K562 (cell line): Measurements from ENCODE around the gene ZBTB2. TPM values are rescaled to one million over a fixed set of nuclear protein-coding genes. Genes with fewer than 3 reads are reported as not detected.

Source experiments
- ATAC-seq: fragments of 200-7000 bp; cut with Tn5 transposase; 3 replicates; pipeline ENCODE4 v1.9.1; 2020; ENCODE audit warnings: moderate library complexity
- BruUV-seq: library from RNA; stranded (reverse); fragments of 400-500 nt; replicated peaks from 2 replicates; lab custom pipeline; 2021; lab: Mats Ljungman, UMichigan
- CTCF ChIA-PET: fragments of 300-600 bp; formaldehyde crosslinking; extraction: SDS; loops from one replicate; lab custom pipeline; 2021; ENCODE audit warnings: low intra/inter-chr PET ratio; lab: Yijun Ruan, JAX
- POLR2A ChIA-PET: fragments of 300-600, 350-650 bp; sonication (Branson Sonifier 250); formaldehyde crosslinking; extraction: SDS; loops from one replicate; lab custom pipeline; 2021; ENCODE audit warnings: antibody characterized with exemption, inconsistent platforms; lab: Yijun Ruan, JAX
- DNase-seq, 4 experiments: peaks; one replicate each; pipeline versions ENCODE4 v3.0.0 to v3.0.0-alpha.2; 2011 to 2018; ENCODE audit warnings: low spot score in 3 of 4, mixed read lengths in 3 of 4; ENCODE audit errors: extremely low read depth in 1 of 4
- FAIRE-seq: peaks from 2 replicates; lab custom pipeline; 2011; peaks lifted over from hg19 to GRCh38; lab: Jason Lieb, UNC
- H2AFZ ChIP-seq: 2 replicates; pipeline ENCODE4 v1.6.0; 2011; ENCODE audit warnings: low read depth, low read length, control low read depth, inconsistent platforms
- H3K27ac ChIP-seq: fragments of 200-600 bp; 3 replicates; pipeline ENCODE4 v1.8.0; 2011; ENCODE audit warnings: low read depth, mild to moderate bottlenecking, control low read depth, inconsistent platforms, low read length, moderate library complexity, mixed read lengths; ENCODE audit errors: extremely low read depth
- H3K27me3 ChIP-seq, 2 experiments: fragments of 300-600 bp in 1 of 2; 2 replicates in 1 of 2; 3 replicates in 1 of 2; pipeline versions ENCODE4 v1.6.0 to v1.8.0; 2011; ENCODE audit warnings: inconsistent platforms in 2 of 2, low read length in 2 of 2, mild to moderate bottlenecking in 1 of 2, mixed read lengths in 1 of 2, moderate library complexity in 1 of 2; ENCODE audit not compliant: control insufficient read depth in 2 of 2, insufficient read depth in 2 of 2
- H3K36me3 ChIP-seq: fragments of 300-600 bp; 3 replicates; pipeline ENCODE4 v1.8.0; 2011; ENCODE audit warnings: mild to moderate bottlenecking, low read length, inconsistent platforms; ENCODE audit not compliant: control insufficient read depth, insufficient read depth
- H3K4me1 ChIP-seq, 2 experiments: fragments of 200-600 bp in 1 of 2; replicated peaks in 1 of 2; 2 replicates in 1 of 2; 3 replicates in 1 of 2; pipeline versions ENCODE4 v1.5.1 to v1.8.0; 2011; ENCODE audit warnings: inconsistent platforms in 2 of 2, low read length in 2 of 2, mild to moderate bottlenecking in 1 of 2, mixed read lengths in 1 of 2, moderate library complexity in 1 of 2; ENCODE audit not compliant: control insufficient read depth in 2 of 2, insufficient read depth in 2 of 2
- H3K4me2 ChIP-seq: 2 replicates; pipeline ENCODE4 v1.6.1; 2011; ENCODE audit warnings: low read length, control low read depth, inconsistent platforms, mixed read lengths; ENCODE audit not compliant: insufficient read depth
- H3K4me3 ChIP-seq: fragments of 200-600 bp; sonication (generic), shearing (Covaris generic); 2 replicates; pipeline ENCODE4 v1.5.1; 2016; ENCODE audit warnings: control low read depth, inconsistent platforms
- H3K79me2 ChIP-seq: fragments of 200-600 bp; 3 replicates; pipeline ENCODE4 v1.8.0; 2011; ENCODE audit warnings: low read length, inconsistent platforms; ENCODE audit not compliant: control insufficient read depth, insufficient read depth
- H3K9ac ChIP-seq, 2 experiments: 2 replicates each; pipeline versions ENCODE4 v1.6.0 to v1.6.1; 2011; ENCODE audit warnings: low read depth in 2 of 2, low read length in 2 of 2, control low read depth in 1 of 2, inconsistent platforms in 1 of 2, mild to moderate bottlenecking in 1 of 2, mixed read lengths in 1 of 2; ENCODE audit not compliant: insufficient read depth in 1 of 2
- H3K9me1 ChIP-seq: one replicate; pipeline ENCODE4 v1.6.0; 2011; ENCODE audit warnings: inconsistent platforms, mild to moderate bottlenecking, low read length, moderate library complexity; ENCODE audit not compliant: control insufficient read depth, insufficient read depth
- H3K9me3 ChIP-seq: replicated peaks from 2 replicates; pipeline ENCODE4 v1.5.1; 2011; ENCODE audit warnings: low read depth, low read length, inconsistent platforms; ENCODE audit not compliant: control insufficient read depth, insufficient read depth
- H4K20me1 ChIP-seq: replicated peaks from 2 replicates; pipeline ENCODE4 v1.6.1; 2011; ENCODE audit warnings: low read length, inconsistent platforms, mixed read lengths; ENCODE audit not compliant: control insufficient read depth, insufficient read depth
- ATF6 ChIP-seq: sonication (generic); formaldehyde crosslinking; IDR thresholded peaks from 2 replicates; pipeline ENCODE4 v1.4.0; 2020; ENCODE audit warnings: mild to moderate bottlenecking, missing genetic modification reagents
- CHAMP1 ChIP-seq: fragments of 450-650 bp; IDR thresholded peaks from 2 replicates; pipeline ENCODE4 v1.6.1; 2016; ENCODE audit warnings: mild to moderate bottlenecking
- E4F1 ChIP-seq: fragments of 250-450 bp; sonication (Bioruptor Pico); IDR thresholded peaks from 2 replicates; pipeline ENCODE4 v1.5.0; 2021; ENCODE audit warnings: mild to moderate bottlenecking, borderline replicate concordance
- EP400 ChIP-seq: fragments of 450-650 bp; IDR thresholded peaks from 2 replicates; pipeline ENCODE4 v1.6.1; 2017; ENCODE audit warnings: antibody characterized with exemption, mild to moderate bottlenecking, moderate library complexity
- FOXA3 ChIP-seq, 2 experiments: fragments of 450-650 bp in 1 of 2; sonication (generic) in 1 of 2; formaldehyde crosslinking; IDR thresholded peaks in 1 of 2; conservative IDR thresholded peaks in 1 of 2; 2 replicates each; pipeline versions ENCODE4 v1.4.0 to v1.8.0; 2020 to 2022; ENCODE audit warnings: mild to moderate bottlenecking in 2 of 2, missing genetic modification reagents in 1 of 2
- HLTF ChIP-seq: fragments of 450-650 bp; IDR thresholded peaks from 2 replicates; pipeline ENCODE4 v1.6.1; 2016
- ILF3 ChIP-seq: fragments of 450-650 bp; IDR thresholded peaks from 2 replicates; pipeline ENCODE4 v1.6.1; 2018; ENCODE audit warnings: antibody characterized with exemption, mild to moderate bottlenecking, moderate library complexity, borderline replicate concordance
- PBX2 ChIP-seq, 2 experiments: IDR thresholded peaks in 1 of 2; conservative IDR thresholded peaks in 1 of 2; 2 replicates each; pipeline ENCODE4 v1.6.1; 2016; ENCODE audit warnings: low read depth in 2 of 2, mild to moderate bottlenecking in 1 of 2, missing compliant biosample characterization in 1 of 2, missing genetic modification characterization in 1 of 2, moderate library complexity in 1 of 2
- SMARCA5 ChIP-seq: fragments of 450-650 bp; IDR thresholded peaks from 2 replicates; pipeline ENCODE4 v1.6.1; 2016
- SNIP1 ChIP-seq: fragments of 450-650 bp; IDR thresholded peaks from 2 replicates; pipeline ENCODE4 v1.7.1; 2017; ENCODE audit warnings: low read depth, mild to moderate bottlenecking
- WGBS: fragments of 100-300 bp; shearing (Covaris generic); methylation state at CpG from one replicate; pipeline ENCODE4 v1.1.6; 2016; ENCODE audit warnings: low coverage, mixed read lengths; ENCODE audit not compliant: insufficient coverage; ENCODE audit errors: missing lambda C conversion rate; 5-methylcytosine and 5-hydroxymethylcytosine counted together
- in situ Hi-C: fragments of 300-500 bp; cut with MboI; formaldehyde crosslinking; loops from 4 replicates; pipeline ENCODE4 v1.15.0; 2018; ENCODE audit warnings: inconsistent platforms, mixed read lengths
- intact Hi-C: fragments of 100-400 bp; cut with micrococcal nuclease; formaldehyde crosslinking; loops from 2 replicates; pipeline ENCODE4 v1.14.2; 2022
- polyA plus RNA-seq, 8 experiments: library from polyadenylated mRNA; depleted of rRNA in 4 of 8; stranded (reverse) in 5 of 8; unstranded in 3 of 8; fragments of >200 nt; fragmentation: Nextera tagmentation in 2 of 8; fragmentation: Illumina TruSeq in 1 of 8; extraction: Ambion mirVana in 2 of 8; extraction: Trizol in 1 of 8; gene quantifications; 2 replicates each; pipeline versions ENCODE4 v1.2.1 to v1.2.3, GENCODE V29; 2011 to 2014; ENCODE audit warnings: inconsistent platforms in 1 of 8, missing spikeins in 1 of 8
- total RNA-seq, 7 experiments: library from RNA; depleted of rRNA in 6 of 7; stranded (reverse); fragments of >200 nt in 6 of 7; fragmentation: Illumina TruSeq in 2 of 7; extraction: Trizol in 2 of 7; gene quantifications; 2 replicates each; pipeline versions ENCODE4 v1.2.1 to v1.2.3, GENCODE V29; 2011 to 2021; ENCODE audit warnings: low replicate concordance in 1 of 7

The ZBTB2 gene
- total and polyA plus RNA-seq, 9 of the 15 experiments (the other 6 are each of a cell fraction or from before 2014, with no cell fraction given), result 5.1 to 26.2 (median 16.4) TPM

- Histone ChIP-seq H3K9ac (peak overlapping the region; percentile 95 to 98), H2AFZ (peak overlapping the region; percentile 85), H3K79me2 (peaks cover 84% of the 10 kb centered on the region), H3K4me1 (peaks cover 10 to 31% of the 10 kb centered on the region in 2 experiments; a peak in 4 of 5 replicates), H4K20me1 (peaks cover 15% of the 10 kb centered on the region; the same call in 1 of the 2 replicates), H3K27ac (peak overlapping the region; percentile 96), H3K4me2 (peak overlapping the region; percentile 90), H3K9me3 (no peaks in the 10 kb centered on the region), H3K36me3 (peaks cover 31% of the 10 kb centered on the region), H3K4me3 (peak overlapping the region; percentile 93), H3K9me1 (no peaks in the 10 kb centered on the region), H3K27me3 (no peaks in the 10 kb centered on the region)
- ATAC-seq (no peak), FAIRE-seq (no peak), DNase-seq (no peak)
- intact Hi-C loops, result no loop called here
- BruUV-seq, result TSS peak; percentile 54
- POLR2A ChIA-PET, result interaction anchor here (0.7 to 3.0 kb wide), 11 partner anchors 11 to 1500 kb away, joined by 3 to 18 read pairs (median 4); partner anchors contain the start of gene RMND1
- CTCF ChIA-PET, result no interaction called here
- 28% methylated on average over 12 of the region's 12 CpGs for WGBS
- in situ Hi-C loops, result no loop called here
- TF ChIP-seq FOXA3 (CRISPR knock-in tag; conservative IDR thresholded peaks at IDR 0.05 in 1 of 2, IDR thresholded peaks at IDR 0.05 in 1 of 2) (peak in 1 of 2 experiments; percentile 12; a peak in 1 of 4 replicates), EP400 (0 out of 2 replicates have a peak, but pooled peaks have one; percentile 13), E4F1 (no peak), SNIP1 (no peak), HLTF (0 out of 2 replicates have a peak, but pooled peaks have one; percentile 40), CHAMP1 (0 out of 2 replicates have a peak, but pooled peaks have one; percentile 16), ILF3 (0 out of 2 replicates have a peak, but pooled peaks have one; percentile 16), PBX2 (CRISPR knock-in tag; IDR thresholded peaks at IDR 0.05; ENCODE audit: low read depth) (no peak), PBX2 (tag; conservative IDR thresholded peaks at IDR 0.05; ENCODE audit: low read depth) (peak; percentile 37), ATF6 (CRISPR knock-in tag) (0 out of 2 replicates have a peak, but pooled peaks have one; percentile 8), SMARCA5 (peak; percentile 23; the same call in 1 of the 2 replicates)
Observed at GRCh38 chr6:151388997-151389617, 2.3 kb downstream of the ZBTB2 start.
